ENCODE data around the gene LKAAEAR1. TPM values are rescaled to one million over a fixed set of nuclear protein-coding genes. Genes with fewer than 3 reads are reported as not detected.

LKAAEAR1 gene
- total and polyA plus RNA-seq, 2 of the 13 experiments (the other 11 are each of a cell fraction or from before 2014, with no cell fraction given), result not detected

- FAIRE-seq (no peak), ATAC-seq (peak; percentile 0; the same call in 1 of the 3 replicates), DNase-seq (ENCODE audit: low spot score) (no peak)
- Histone ChIP-seq H4K20me1 (ENCODE audit: insufficient read depth, low read length) (no peaks in the 10 kb centered on the region), H3K9ac (ENCODE audit: insufficient read depth, low read depth, low read length) (peak overlapping the region; percentile 86), H3K36me3 (replicated peaks in 1 of 2; ENCODE audit: control insufficient read depth in 1 of 2, insufficient read depth in 2 of 2, low read length in 2 of 2) (no peaks in the 10 kb centered on the region), H3K4me2 (ENCODE audit: low read depth, low read length) (peak overlapping the region; percentile 94), H3K27me3 (ENCODE audit: control insufficient read depth in 1 of 2, insufficient read depth in 2 of 2, low read length in 2 of 2) (no peaks in the 10 kb centered on the region), H3K4me1 (ENCODE audit: insufficient read depth, low read length) (peaks cover 74% of the 10 kb centered on the region), H3K4me3 (replicated peaks in 1 of 3; ENCODE audit: insufficient read depth in 1 of 3, low read depth in 2 of 3, low read length in 3 of 3) (peak overlapping the region; percentile 70 to 89 (median 89)), H3K79me2 (ENCODE audit: insufficient read depth, low read length) (peaks cover 6% of the 10 kb centered on the region), H3K9me3 (ENCODE audit: low read length) (no peaks in the 10 kb centered on the region), H2AFZ (ENCODE audit: low read length) (no peak overlapping the region), H3K27ac (ENCODE audit: extremely low read length, insufficient read depth, low read length) (peak overlapping the region; percentile 45)
- intact Hi-C loops (cut with micrococcal nuclease; ENCODE audit: unreplicated experiment), result no loop called here
- WGBS (ENCODE audit: low lambda C conversion rate), result under 1% methylated on average over 49 of the region's 55 CpGs
- CTCF ChIA-PET (ENCODE audit: low intra/inter-chr PET ratio, low total read pairs), result no interaction called here
- POLR2A ChIA-PET, result interaction anchor here (1.5 to 10.1 kb wide), 6 partner anchors 11 to 177 kb away, joined by 3 to 252 read pairs (median 36); partner anchors contain the start of genes PRPF6, SAMD10, SOX18 and TCEA2
- in situ Hi-C loops (cut with HindIII; ENCODE audit: extremely low pct_ligation_motif_present, low pct_unique_long_range_greater_than_20kb), result no loop called here
- TSS peak; percentile 75 for BruUV-seq (replicated peaks)
- TF ChIP-seq TBL1XR1 (IDR thresholded peaks at IDR 0.05; ENCODE audit: borderline replicate concordance, low read length, partially characterized antibody) (no peak), REL (CRISPR knock-in tag; conservative IDR thresholded peaks at IDR 0.05) (no peak), MED8 (CRISPR knock-in tag; IDR thresholded peaks at IDR 0.05; ENCODE audit: insufficient replicate concordance) (peak; percentile 65), PTBP1 (IDR thresholded peaks at IDR 0.05; ENCODE audit: low read depth, low read length, poor library complexity, severe bottlenecking) (peak; percentile 18), XRCC5 (optimal IDR thresholded peaks at IDR 0.05; ENCODE audit: low read length) (no peak), RFX5 (IDR thresholded peaks at IDR 0.05; ENCODE audit: low read depth, low read length) (no peak), ARNT (IDR thresholded peaks at IDR 0.05) (no peak), PHF20 (CRISPR knock-in tag; IDR thresholded peaks at IDR 0.05) (peak; percentile 58; the same call in 1 of the 2 replicates), CEBPG (CRISPR knock-in tag; IDR thresholded peaks at IDR 0.05) (no peak), ZNF670 (CRISPR knock-in tag; IDR thresholded peaks at IDR 0.05; ENCODE audit: borderline replicate concordance) (peak; percentile 74; the same call in 1 of the 2 replicates), ZNF782 (CRISPR knock-in tag; IDR thresholded peaks at IDR 0.05; ENCODE audit: borderline replicate concordance) (peak; percentile 68; the same call in 1 of the 2 replicates), CHCHD3 (CRISPR knock-in tag; IDR thresholded peaks at IDR 0.05) (0 out of 2 replicates have a peak, but pooled peaks have one; percentile 24), ZBTB1 (CRISPR knock-in tag; IDR thresholded peaks at IDR 0.05; ENCODE audit: borderline replicate concordance) (no peak), CTCF (CRISPR knock-in tag; IDR thresholded peaks at IDR 0.05) (no peak; the same call in 1 of the 2 replicates), FIP1L1 (IDR thresholded peaks at IDR 0.05; ENCODE audit: borderline replicate concordance, insufficient read depth, low read depth, low read length) (peak; percentile 61; the same call in 1 of the 2 replicates), TCF7L2 (IDR thresholded peaks at IDR 0.05; ENCODE audit: low read depth, low read length) (no peak)
- TF ChIP-seq, protein P1, sequence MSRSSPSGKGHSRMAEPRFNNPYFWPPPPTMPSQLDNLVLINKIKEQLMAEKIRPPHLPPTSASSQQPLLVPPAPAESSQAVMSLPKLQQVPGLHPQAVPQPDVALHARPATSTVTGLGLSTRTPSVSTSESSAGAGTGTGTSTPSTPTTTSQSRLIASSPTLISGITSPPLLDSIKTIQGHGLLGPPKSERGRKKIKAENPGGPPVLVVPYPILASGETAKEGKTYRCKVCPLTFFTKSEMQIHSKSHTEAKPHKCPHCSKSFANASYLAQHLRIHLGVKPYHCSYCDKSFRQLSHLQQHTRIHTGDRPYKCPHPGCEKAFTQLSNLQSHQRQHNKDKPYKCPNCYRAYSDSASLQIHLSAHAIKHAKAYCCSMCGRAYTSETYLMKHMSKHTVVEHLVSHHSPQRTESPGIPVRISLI (CRISPR knock-in tag; IDR thresholded peaks at IDR 0.05; ENCODE audit: borderline replicate concordance), result no peak
- TF ChIP-seq, protein P2, sequence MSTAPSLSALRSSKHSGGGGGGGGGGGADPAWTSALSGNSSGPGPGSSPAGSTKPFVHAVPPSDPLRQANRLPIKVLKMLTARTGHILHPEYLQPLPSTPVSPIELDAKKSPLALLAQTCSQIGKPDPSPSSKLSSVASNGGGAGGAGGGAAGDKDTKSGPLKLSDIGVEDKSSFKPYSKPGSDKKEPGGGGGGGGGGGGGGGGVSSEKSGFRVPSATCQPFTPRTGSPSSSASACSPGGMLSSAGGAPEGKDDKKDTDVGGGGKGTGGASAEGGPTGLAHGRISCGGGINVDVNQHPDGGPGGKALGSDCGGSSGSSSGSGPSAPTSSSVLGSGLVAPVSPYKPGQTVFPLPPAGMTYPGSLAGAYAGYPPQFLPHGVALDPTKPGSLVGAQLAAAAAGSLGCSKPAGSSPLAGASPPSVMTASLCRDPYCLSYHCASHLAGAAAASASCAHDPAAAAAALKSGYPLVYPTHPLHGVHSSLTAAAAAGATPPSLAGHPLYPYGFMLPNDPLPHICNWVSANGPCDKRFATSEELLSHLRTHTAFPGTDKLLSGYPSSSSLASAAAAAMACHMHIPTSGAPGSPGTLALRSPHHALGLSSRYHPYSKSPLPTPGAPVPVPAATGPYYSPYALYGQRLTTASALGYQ (CRISPR knock-in tag; IDR thresholded peaks at IDR 0.05), result no peak; the same call in 1 of the 2 replicates
Observed at GRCh38 chr20:64042054-64042781, 42.0 kb downstream of the LKAAEAR1 start.

Measured in HepG2 (cell line).